ENCODE measurements around the gene LARGE2. TPM values are rescaled to one million over a fixed set of nuclear protein-coding genes. Genes with fewer than 3 reads are reported as not detected.

LARGE2 gene
- total and polyA plus RNA-seq, 4 donors, result 0.19 to 2.0 (median 0.66) TPM

- no peaks in the 10 kb centered on the region for H3K27me3 ChIP-seq (ENCODE audit: control insufficient read depth, insufficient read depth, low read length)
- H3K27ac ChIP-seq (ENCODE audit: low read depth, low read length), result no peak overlapping the region
- no peaks in the 10 kb centered on the region for H3K9me3 ChIP-seq (ENCODE audit: control insufficient read depth, insufficient read depth, low read length)
- DNase-seq (ENCODE audit: low read depth in 4 of 6, low spot score in 6 of 6), result no peak
- peaks cover 53% of the 10 kb centered on the region for H3K36me3 ChIP-seq (ENCODE audit: control insufficient read depth, insufficient read depth, low read length)
- no peak overlapping the region for H3K4me3 ChIP-seq (ENCODE audit: low read depth, low read length)
- WGBS (ENCODE audit: insufficient coverage), result 83% methylated on average over 15 of the region's 21 CpGs
- peaks cover 34% of the 10 kb centered on the region for H3K4me1 ChIP-seq (ENCODE audit: control insufficient read depth, insufficient read depth, low read length)
These were observed 11.6 kb downstream of the LARGE2 start for GRCh38 chr11:45933846-45934579.

- Histone ChIP-seq H3K4me1 (ENCODE audit: control insufficient read depth, insufficient read depth, low read length) (peaks cover 33% of the 10 kb centered on the region), H3K4me3 (ENCODE audit: low read depth, low read length) (no peak overlapping the region), H3K9me3 (ENCODE audit: control insufficient read depth, insufficient read depth, low read length) (no peaks in the 10 kb centered on the region), H3K27ac (ENCODE audit: low read depth, low read length) (no peak overlapping the region), H3K36me3 (ENCODE audit: control insufficient read depth, insufficient read depth, low read length) (peaks cover 49% of the 10 kb centered on the region), H3K27me3 (ENCODE audit: control insufficient read depth, insufficient read depth, low read length) (no peaks in the 10 kb centered on the region)
- 91% methylated on average over 9 of the region's 12 CpGs for WGBS (ENCODE audit: insufficient coverage)
- no peak for DNase-seq (ENCODE audit: low read depth in 4 of 6, low spot score in 6 of 6)
These were observed 12.3 kb downstream of the LARGE2 start for GRCh38 chr11:45934580-45935318.

GRCh38 chr11:45935349-45936064 lies 13.1 kb downstream of the LARGE2 start:
- H3K36me3 ChIP-seq (ENCODE audit: control insufficient read depth, insufficient read depth, low read length), result peaks cover 42% of the 10 kb centered on the region

GRCh38 chr11:45936511-45937054 lies 14.1 kb downstream of the LARGE2 start:
- no peaks in the 10 kb centered on the region for H3K9me3 ChIP-seq (ENCODE audit: control insufficient read depth, insufficient read depth, low read length)
- H3K36me3 ChIP-seq (ENCODE audit: control insufficient read depth, insufficient read depth, low read length), result peaks cover 35% of the 10 kb centered on the region
- no peak overlapping the region for H3K27ac ChIP-seq (ENCODE audit: low read depth, low read length)
- no peaks in the 10 kb centered on the region for H3K27me3 ChIP-seq (ENCODE audit: control insufficient read depth, insufficient read depth, low read length)
- 94% methylated on average over 4 of the region's 4 CpGs for WGBS (ENCODE audit: insufficient coverage)
- H3K4me3 ChIP-seq (ENCODE audit: low read depth, low read length), result no peak overlapping the region
- peaks cover 18% of the 10 kb centered on the region for H3K4me1 ChIP-seq (ENCODE audit: control insufficient read depth, insufficient read depth, low read length)
- no peak for DNase-seq (ENCODE audit: low read depth in 4 of 6, low spot score in 6 of 6)

More at GRCh38 chr11:45935349-45936064, 13.1 kb downstream of the LARGE2 start:
- Histone ChIP-seq H3K4me1 (ENCODE audit: control insufficient read depth, insufficient read depth, low read length) (peaks cover 25% of the 10 kb centered on the region), H3K9me3 (ENCODE audit: control insufficient read depth, insufficient read depth, low read length) (no peaks in the 10 kb centered on the region), H3K27me3 (ENCODE audit: control insufficient read depth, insufficient read depth, low read length) (no peaks in the 10 kb centered on the region), H3K27ac (ENCODE audit: low read depth, low read length) (no peak overlapping the region), H3K4me3 (ENCODE audit: low read depth, low read length) (no peak overlapping the region)
- 94% methylated on average over 5 of the region's 8 CpGs for WGBS (ENCODE audit: insufficient coverage)
- no peak for DNase-seq (ENCODE audit: low read depth in 4 of 6, low spot score in 6 of 6)

- Histone ChIP-seq H3K4me3 (ENCODE audit: low read depth, low read length) (no peak overlapping the region), H3K4me1 (ENCODE audit: control insufficient read depth, insufficient read depth, low read length) (peaks cover 14% of the 10 kb centered on the region), H3K27me3 (ENCODE audit: control insufficient read depth, insufficient read depth, low read length) (no peaks in the 10 kb centered on the region), H3K9me3 (ENCODE audit: control insufficient read depth, insufficient read depth, low read length) (no peaks in the 10 kb centered on the region), H3K36me3 (ENCODE audit: control insufficient read depth, insufficient read depth, low read length) (peaks cover 27% of the 10 kb centered on the region), H3K27ac (ENCODE audit: low read depth, low read length) (no peak overlapping the region)
- 84% methylated on average over 4 of the region's 10 CpGs for WGBS (ENCODE audit: insufficient coverage)
- no peak for DNase-seq (ENCODE audit: low read depth in 4 of 6, low spot score in 6 of 6)
These were observed 15.5 kb downstream of the LARGE2 start for GRCh38 chr11:45937916-45938315.

GRCh38 chr11:45939836-45940235 lies 17.4 kb downstream of the LARGE2 start:
- no peaks in the 10 kb centered on the region for H3K27me3 ChIP-seq (ENCODE audit: control insufficient read depth, insufficient read depth, low read length)
- no CpG with 5 or more reads among the region's 2 CpGs for WGBS (ENCODE audit: insufficient coverage)
- no peaks in the 10 kb centered on the region for H3K4me1 ChIP-seq (ENCODE audit: control insufficient read depth, insufficient read depth, low read length)
- no peak for DNase-seq (ENCODE audit: low read depth in 4 of 6, low spot score in 6 of 6)
- no peak overlapping the region for H3K27ac ChIP-seq (ENCODE audit: low read depth, low read length)
- no peak overlapping the region for H3K4me3 ChIP-seq (ENCODE audit: low read depth, low read length)
- no peaks in the 10 kb centered on the region for H3K9me3 ChIP-seq (ENCODE audit: control insufficient read depth, insufficient read depth, low read length)
- peaks cover 25% of the 10 kb centered on the region for H3K36me3 ChIP-seq (ENCODE audit: control insufficient read depth, insufficient read depth, low read length)

GRCh38 chr11:45941285-45941684 lies 18.8 kb downstream of the LARGE2 start:
- DNase-seq (ENCODE audit: low read depth in 4 of 6, low spot score in 6 of 6), result peak in 1 of 6 donors; percentile 43
- WGBS (ENCODE audit: insufficient coverage), result 87% methylated on average over 2 of the region's 4 CpGs
- no peak overlapping the region for H3K27ac ChIP-seq (ENCODE audit: low read depth, low read length)
- peaks cover 24% of the 10 kb centered on the region for H3K36me3 ChIP-seq (ENCODE audit: control insufficient read depth, insufficient read depth, low read length)
- no peaks in the 10 kb centered on the region for H3K4me1 ChIP-seq (ENCODE audit: control insufficient read depth, insufficient read depth, low read length)
- no peaks in the 10 kb centered on the region for H3K27me3 ChIP-seq (ENCODE audit: control insufficient read depth, insufficient read depth, low read length)
- no peaks in the 10 kb centered on the region for H3K9me3 ChIP-seq (ENCODE audit: control insufficient read depth, insufficient read depth, low read length)
- H3K4me3 ChIP-seq (ENCODE audit: low read depth, low read length), result no peak overlapping the region

GRCh38 chr11:45942381-45942780 lies 19.9 kb downstream of the LARGE2 start:
- Histone ChIP-seq H3K9me3 (ENCODE audit: control insufficient read depth, insufficient read depth, low read length) (no peaks in the 10 kb centered on the region), H3K4me3 (ENCODE audit: low read depth, low read length) (no peak overlapping the region), H3K36me3 (ENCODE audit: control insufficient read depth, insufficient read depth, low read length) (peaks cover 26% of the 10 kb centered on the region), H3K27ac (ENCODE audit: low read depth, low read length) (no peak overlapping the region), H3K27me3 (ENCODE audit: control insufficient read depth, insufficient read depth, low read length) (no peaks in the 10 kb centered on the region), H3K4me1 (ENCODE audit: control insufficient read depth, insufficient read depth, low read length) (no peaks in the 10 kb centered on the region)
- DNase-seq (ENCODE audit: low read depth in 4 of 6, low spot score in 6 of 6), result no peak
- 83% methylated on average over 1 of the region's 4 CpGs for WGBS (ENCODE audit: insufficient coverage)

- no peak overlapping the region for H3K27ac ChIP-seq (ENCODE audit: low read depth, low read length)
- no peaks in the 10 kb centered on the region for H3K9me3 ChIP-seq (ENCODE audit: control insufficient read depth, insufficient read depth, low read length)
- H3K36me3 ChIP-seq (ENCODE audit: control insufficient read depth, insufficient read depth, low read length), result peaks cover 25% of the 10 kb centered on the region
- 87% methylated on average over 3 of the region's 3 CpGs for WGBS (ENCODE audit: insufficient coverage)
- peaks cover 8% of the 10 kb centered on the region for H3K4me1 ChIP-seq (ENCODE audit: control insufficient read depth, insufficient read depth, low read length)
- H3K27me3 ChIP-seq (ENCODE audit: control insufficient read depth, insufficient read depth, low read length), result no peaks in the 10 kb centered on the region
- DNase-seq (ENCODE audit: low read depth in 4 of 6, low spot score in 6 of 6), result peak in 1 of 6 donors; percentile 45
- no peak overlapping the region for H3K4me3 ChIP-seq (ENCODE audit: low read depth, low read length)
These were observed 23.0 kb downstream of the LARGE2 start for GRCh38 chr11:45945397-45945999.
